Osteocyte (in vitro differentiated cells): ENCODE measurements around the gene USP46. TPM values are rescaled to one million over a fixed set of nuclear protein-coding genes. Genes with fewer than 3 reads are reported as not detected.

ENCODE experiments used
- DNase-seq: peaks from one replicate; pipeline ENCODE4 v3.0.0; 2021; ENCODE audit warnings: mixed read lengths; ENCODE audit not compliant: unreplicated experiment; ENCODE audit errors: extremely low spot score
- H3K27ac Mint-ChIP-seq: one replicate; pipeline ENCODE4 v1.8.0; 2021; ENCODE audit warnings: mild to moderate bottlenecking, mixed read lengths; ENCODE audit not compliant: unreplicated experiment
- H3K27me3 Mint-ChIP-seq: one replicate; pipeline ENCODE4 v1.8.0; 2021; ENCODE audit warnings: mixed read lengths; ENCODE audit not compliant: unreplicated experiment
- H3K36me3 Mint-ChIP-seq: one replicate; pipeline ENCODE4 v1.8.0; 2021; ENCODE audit warnings: mixed read lengths; ENCODE audit not compliant: unreplicated experiment
- H3K4me1 Mint-ChIP-seq: one replicate; pipeline ENCODE4 v1.8.0; 2021; ENCODE audit warnings: mixed read lengths; ENCODE audit not compliant: unreplicated experiment
- H3K4me3 Mint-ChIP-seq: one replicate; pipeline ENCODE4 v1.8.0; 2021; ENCODE audit warnings: mild to moderate bottlenecking, moderate library complexity, mixed read lengths; ENCODE audit not compliant: unreplicated experiment
- H3K9me3 Mint-ChIP-seq: one replicate; pipeline ENCODE4 v1.8.0; 2021; ENCODE audit warnings: mixed read lengths; ENCODE audit not compliant: unreplicated experiment
- CTCF ChIP-seq: fragments of 200-600 bp; sonication (generic); IDR thresholded peaks from 2 replicates; pipeline ENCODE4 v1.5.0; 2021; ENCODE audit warnings: antibody characterized with exemption, mild to moderate bottlenecking, moderate library complexity
- total RNA-seq: library from RNA; stranded (reverse); gene quantifications from 2 replicates; pipeline ENCODE4 v1.2.1, GENCODE V29; 2021

The USP46 gene
- total RNA-seq, 1 donor from 2014 or later, result 18.8 TPM

DNA sequence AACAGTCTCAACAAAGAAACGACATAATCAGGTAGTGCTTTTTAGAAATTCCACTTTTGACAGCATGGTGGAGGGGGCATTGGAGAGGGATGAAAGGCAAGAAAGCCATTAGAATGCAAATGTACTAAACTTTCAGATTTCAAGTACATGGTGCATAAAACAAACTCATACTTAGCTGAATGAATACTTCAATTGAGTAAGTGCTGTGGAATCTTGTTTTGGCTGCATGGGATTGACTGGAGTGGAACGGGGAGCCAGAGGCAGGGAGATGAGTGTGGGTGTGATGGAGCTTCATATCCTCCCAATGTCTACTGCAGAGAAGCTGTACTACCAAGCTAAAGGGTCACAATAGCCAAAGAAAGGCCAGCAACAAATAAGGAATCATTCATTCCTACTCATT lies 52.4 kb downstream of the USP46 start:
- no peak overlapping the region for H3K4me3 Mint-ChIP-seq
- H3K9me3 Mint-ChIP-seq, result peaks cover 3% of the 10 kb centered on the region
- no peak overlapping the region for H3K27ac Mint-ChIP-seq
- peaks cover 58% of the 10 kb centered on the region for H3K36me3 Mint-ChIP-seq
- peaks cover 3% of the 10 kb centered on the region for H3K4me1 Mint-ChIP-seq
- no peak for DNase-seq
- TF ChIP-seq CTCF, result no peak
- H3K27me3 Mint-ChIP-seq, result no peaks in the 10 kb centered on the region

GRCh38 chr4:52606040-52606439 lies 53.1 kb downstream of the USP46 start:
- no peak overlapping the region for H3K4me3 Mint-ChIP-seq
- peaks cover 3% of the 10 kb centered on the region for H3K9me3 Mint-ChIP-seq
- TF ChIP-seq CTCF, result no peak
- peaks cover 5% of the 10 kb centered on the region for H3K4me1 Mint-ChIP-seq
- H3K27ac Mint-ChIP-seq, result no peak overlapping the region
- H3K27me3 Mint-ChIP-seq, result no peaks in the 10 kb centered on the region
- peaks cover 61% of the 10 kb centered on the region for H3K36me3 Mint-ChIP-seq
- no peak for DNase-seq

GRCh38 chr4:52604215-52604614 lies 54.9 kb downstream of the USP46 start:
- no peak overlapping the region for H3K27ac Mint-ChIP-seq
- H3K4me3 Mint-ChIP-seq, result no peak overlapping the region
- H3K9me3 Mint-ChIP-seq, result no peaks in the 10 kb centered on the region
- no peak for TF ChIP-seq CTCF
- DNase-seq, result no peak
- peaks cover 58% of the 10 kb centered on the region for H3K36me3 Mint-ChIP-seq
- H3K27me3 Mint-ChIP-seq, result no peaks in the 10 kb centered on the region
- H3K4me1 Mint-ChIP-seq, result peaks cover 5% of the 10 kb centered on the region

- Mint-ChIP-seq H3K4me3 (no peak overlapping the region), H3K27me3 (no peaks in the 10 kb centered on the region), H3K27ac (no peak overlapping the region), H3K36me3 (peaks cover 56% of the 10 kb centered on the region), H3K4me1 (peaks cover 2% of the 10 kb centered on the region), H3K9me3 (no peaks in the 10 kb centered on the region)
- TF ChIP-seq CTCF, result no peak
- no peak for DNase-seq
Observed at GRCh38 chr4:52600275-52600674, 58.8 kb downstream of the USP46 start.

DNA sequence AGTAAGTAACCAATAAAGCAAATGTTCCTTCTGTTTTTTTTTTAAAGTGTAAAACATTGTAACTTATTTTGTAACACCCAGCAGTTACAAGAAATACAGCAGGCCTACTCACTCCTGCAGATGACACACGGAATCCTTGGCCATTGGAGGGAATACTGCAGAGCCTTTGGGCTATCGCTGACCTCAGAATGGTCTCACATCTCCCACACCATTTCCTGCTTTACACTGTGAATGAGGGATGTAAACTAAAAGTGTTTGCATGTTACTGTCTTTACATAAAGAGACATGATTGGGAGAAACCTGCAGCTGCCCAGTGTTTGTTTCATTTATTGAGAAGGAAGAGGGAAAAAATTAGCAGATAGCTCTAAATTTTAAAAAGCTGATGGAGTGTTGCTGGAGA lies 64.1 kb downstream of the USP46 start:
- Mint-ChIP-seq H3K27ac (no peak overlapping the region), H3K4me1 (no peaks in the 10 kb centered on the region), H3K4me3 (no peak overlapping the region), H3K9me3 (no peaks in the 10 kb centered on the region), H3K27me3 (no peaks in the 10 kb centered on the region), H3K36me3 (peaks cover 42% of the 10 kb centered on the region)
- TF ChIP-seq CTCF, result no peak
- no peak for DNase-seq
